HFFc6 (cell line): Measurements from ENCODE around the gene ESRRB. TPM values are rescaled to one million over a fixed set of nuclear protein-coding genes. Genes with fewer than 3 reads are reported as not detected.

Experiments
- DNase-seq: peaks from one replicate; pipeline ENCODE4 v3.0.0-alpha.2; 2018
- H3K27ac Mint-ChIP-seq: 2 replicates; pipeline ENCODE4 v1.8.0; 2020; ENCODE audit warnings: mild to moderate bottlenecking, mixed read lengths
- H3K27me3 Mint-ChIP-seq: 2 replicates; pipeline ENCODE4 v1.8.0; 2021; ENCODE audit warnings: mild to moderate bottlenecking, moderate library complexity, mixed read lengths; ENCODE audit not compliant: insufficient read depth
- H3K36me3 Mint-ChIP-seq: 2 replicates; pipeline ENCODE4 v1.8.0; 2021; ENCODE audit warnings: low read depth, mixed read lengths
- H3K4me1 Mint-ChIP-seq: 2 replicates; pipeline ENCODE4 v1.8.0; 2020; ENCODE audit warnings: low read depth, mixed read lengths
- H3K4me3 Mint-ChIP-seq: 2 replicates; pipeline ENCODE4 v1.8.0; 2020; ENCODE audit warnings: mild to moderate bottlenecking, moderate library complexity, mixed read lengths
- H3K9me3 Mint-ChIP-seq: 2 replicates; pipeline ENCODE4 v1.8.0; 2020; ENCODE audit warnings: mild to moderate bottlenecking, mixed read lengths
- CTCF ChIP-seq: fragments of 200-600 bp; sonication (generic); IDR thresholded peaks from 2 replicates; pipeline ENCODE4 v1.5.0; 2021; ENCODE audit warnings: antibody characterized with exemption, mild to moderate bottlenecking
- total RNA-seq, 6 experiments: library from RNA; stranded (reverse); fragmentation: NEBNext Ultra II Directional; extraction: Animal tissue kit (Norgen Biotek cat#: 25700); gene quantifications; 2 replicates in 1 of 6; 3 replicates in 5 of 6; pipeline ENCODE4 v1.2.3, GENCODE V29; 2021

ESRRB gene
- total RNA-seq, 6 experiments from 2014 or later: not detected

- Mint-ChIP-seq H3K27me3 (peaks cover 36% of the 10 kb centered on the region), H3K36me3 (no peaks in the 10 kb centered on the region), H3K4me3 (no peak overlapping the region), H3K9me3 (no peaks in the 10 kb centered on the region), H3K4me1 (no peaks in the 10 kb centered on the region), H3K27ac (no peak overlapping the region)
- no peak for DNase-seq
- TF ChIP-seq CTCF: no peak
These were observed 9.5 kb downstream of the ESRRB start for GRCh38 chr14:76385435-76385834.

- Mint-ChIP-seq H3K27ac (no peak overlapping the region), H3K9me3 (no peaks in the 10 kb centered on the region), H3K4me3 (no peak overlapping the region), H3K36me3 (no peaks in the 10 kb centered on the region), H3K4me1 (no peaks in the 10 kb centered on the region), H3K27me3 (peaks cover 32% of the 10 kb centered on the region)
- TF ChIP-seq CTCF: peak; percentile 98
- peak; percentile 45 for DNase-seq
These were observed 11.2 kb downstream of the ESRRB start for GRCh38 chr14:76386944-76387782.

GRCh38 chr14:76389841-76390240 is 13.9 kb downstream of the ESRRB start:
- no peak for DNase-seq
- TF ChIP-seq CTCF: no peak
- Mint-ChIP-seq H3K4me1 (no peaks in the 10 kb centered on the region), H3K36me3 (no peaks in the 10 kb centered on the region), H3K9me3 (no peaks in the 10 kb centered on the region), H3K4me3 (no peak overlapping the region), H3K27ac (no peak overlapping the region), H3K27me3 (peaks cover 30% of the 10 kb centered on the region)

- Mint-ChIP-seq H3K27me3 (peaks cover 24% of the 10 kb centered on the region), H3K9me3 (no peaks in the 10 kb centered on the region), H3K27ac (no peak overlapping the region), H3K36me3 (no peaks in the 10 kb centered on the region), H3K4me3 (no peak overlapping the region), H3K4me1 (no peaks in the 10 kb centered on the region)
- TF ChIP-seq CTCF: no peak
- DNase-seq: no peak
These were observed 14.7 kb downstream of the ESRRB start for GRCh38 chr14:76390621-76391020.

- TF ChIP-seq CTCF: no peak
- DNase-seq: no peak
- Mint-ChIP-seq H3K27ac (no peak overlapping the region), H3K4me1 (no peaks in the 10 kb centered on the region), H3K4me3 (no peak overlapping the region), H3K27me3 (peaks cover 31% of the 10 kb centered on the region), H3K36me3 (no peaks in the 10 kb centered on the region), H3K9me3 (no peaks in the 10 kb centered on the region)
These were observed 16.2 kb downstream of the ESRRB start for GRCh38 chr14:76391981-76392690.
